IMR-90 (cell line): ENCODE data around the gene PSG2. TPM values are rescaled to one million over a fixed set of nuclear protein-coding genes. Genes with fewer than 3 reads are reported as not detected.
"Not testable (repeated sequence)": the region's sequence is repeated elsewhere in the genome, so short reads cannot be mapped to it uniquely, and the experiment has no call there.

Source experiments
- ATAC-seq: fragments of 200-7000 bp; cut with Tn5 transposase; 2 replicates; pipeline ENCODE4 v1.9.1; 2020; ENCODE audit warnings: low read depth, mild to moderate bottlenecking, moderate library complexity
- BruUV-seq: library from RNA; stranded (reverse); fragments of 400-500 nt; replicated peaks from 2 replicates; lab custom pipeline; 2021; lab: Mats Ljungman, UMichigan
- CTCF ChIA-PET: fragments of 300-600 bp; formaldehyde crosslinking; extraction: SDS; loops from one replicate; lab custom pipeline; 2021; ENCODE audit warnings: antibody characterized with exemption; lab: Yijun Ruan, JAX
- POLR2A ChIA-PET: fragments of 300-600 bp; sonication (Branson Sonifier 250); formaldehyde crosslinking; loops from one replicate; lab custom pipeline; 2022; ENCODE audit warnings: antibody characterized with exemption; ENCODE audit not compliant: unreplicated experiment; lab: Charles Lee
- DNase-seq: peaks from one replicate; pipeline ENCODE4 v3.0.0; 2013
- H2AFZ ChIP-seq: replicated peaks from 2 replicates; pipeline ENCODE3; 2013; ENCODE audit warnings: low read length, mild to moderate bottlenecking; ENCODE audit not compliant: poor library complexity
- H2AK5ac ChIP-seq: 2 replicates; pipeline ENCODE4 v1.6.1; 2013; ENCODE audit warnings: low read depth, low read length, inconsistent platforms
- H2AK9ac ChIP-seq: replicated peaks from 2 replicates; pipeline ENCODE3; 2013; ENCODE audit warnings: mild to moderate bottlenecking, low read depth, low read length, moderate library complexity; ENCODE audit not compliant: poor library complexity
- H2BK120ac ChIP-seq: 2 replicates; pipeline ENCODE4 v1.6.1; 2013; ENCODE audit warnings: low read depth, low read length, inconsistent platforms
- H2BK15ac ChIP-seq: 3 replicates; pipeline ENCODE4 v1.6.1; 2013; ENCODE audit warnings: low read depth, low read length, inconsistent platforms
- H2BK20ac ChIP-seq: 2 replicates; pipeline ENCODE4 v1.6.1; 2013; ENCODE audit warnings: low read depth, mild to moderate bottlenecking, inconsistent platforms, low read length, moderate library complexity
- H2BK5ac ChIP-seq: 2 replicates; pipeline ENCODE4 v1.6.1; 2013; ENCODE audit warnings: mild to moderate bottlenecking, low read depth, low read length, inconsistent platforms; ENCODE audit not compliant: poor library complexity, severe bottlenecking
- H3K14ac ChIP-seq: replicated peaks from 2 replicates; pipeline ENCODE4 v1.6.1; 2013; ENCODE audit warnings: low read depth, low read length, inconsistent platforms
- H3K18ac ChIP-seq: 2 replicates; pipeline ENCODE4 v1.6.1; 2013; ENCODE audit warnings: low read depth, low read length, control low read depth
- H3K23ac ChIP-seq: 2 replicates; pipeline ENCODE4 v1.6.1; 2013; ENCODE audit warnings: low read depth, low read length, inconsistent platforms
- H3K27ac ChIP-seq: 2 replicates; pipeline ENCODE4 v1.5.1; 2013; ENCODE audit warnings: mild to moderate bottlenecking, control low read depth, low read length; ENCODE audit not compliant: insufficient read depth
- H3K27me3 ChIP-seq: 2 replicates; pipeline ENCODE4 v1.6.1; 2013; ENCODE audit warnings: low read length; ENCODE audit not compliant: control insufficient read depth, insufficient read depth
- H3K36me3 ChIP-seq: 2 replicates; pipeline ENCODE4 v1.6.1; 2013; ENCODE audit warnings: low read length, mixed read lengths; ENCODE audit not compliant: control insufficient read depth, insufficient read depth
- H3K4ac ChIP-seq: 2 replicates; pipeline ENCODE4 v1.6.1; 2013; ENCODE audit warnings: low read depth, low read length, inconsistent platforms
- H3K4me1 ChIP-seq: 2 replicates; pipeline ENCODE4 v1.6.1; 2013; ENCODE audit warnings: low read length, mixed read lengths; ENCODE audit not compliant: control insufficient read depth, insufficient read depth
- H3K4me2 ChIP-seq: 2 replicates; pipeline ENCODE4 v1.6.1; 2013; ENCODE audit warnings: low read depth, mild to moderate bottlenecking, control low read depth, low read length, moderate library complexity
- H3K4me3 ChIP-seq: 2 replicates; pipeline ENCODE4 v1.5.1; 2013; ENCODE audit warnings: low read depth, mild to moderate bottlenecking, control low read depth, low read length, moderate library complexity; ENCODE audit not compliant: insufficient read depth
- H3K56ac ChIP-seq: 2 replicates; pipeline ENCODE4 v1.6.1; 2013; ENCODE audit warnings: low read length, inconsistent platforms; ENCODE audit not compliant: insufficient read depth; ENCODE audit errors: extremely low read depth
- H3K79me1 ChIP-seq, 2 experiments: 2 replicates each; pipeline ENCODE4 v1.6.1; 2013; ENCODE audit warnings: low read length in 2 of 2, inconsistent platforms in 1 of 2, low read depth in 1 of 2
- H3K9ac ChIP-seq: 2 replicates; pipeline ENCODE4 v1.6.1; 2013; ENCODE audit warnings: low read depth, low read length, control low read depth
- H3K9me1 ChIP-seq: 2 replicates; pipeline ENCODE4 v1.6.1; 2013; ENCODE audit warnings: low read length, inconsistent platforms; ENCODE audit not compliant: insufficient read depth
- H3K9me3 ChIP-seq: 2 replicates; pipeline ENCODE4 v1.6.1; 2013; ENCODE audit warnings: low read length; ENCODE audit not compliant: control insufficient read depth, insufficient read depth
- H4K20me1 ChIP-seq: 2 replicates; pipeline ENCODE4 v1.6.1; 2013; ENCODE audit warnings: low read length, inconsistent platforms; ENCODE audit not compliant: insufficient read depth
- H4K5ac ChIP-seq: 2 replicates; pipeline ENCODE4 v1.6.1; 2013; ENCODE audit warnings: mild to moderate bottlenecking, low read depth, low read length, control low read depth
- H4K8ac ChIP-seq, 2 experiments: 2 replicates each; pipeline ENCODE4 v1.6.1; 2013; ENCODE audit warnings: low read depth in 2 of 2, low read length in 2 of 2, control low read depth in 1 of 2, inconsistent platforms in 1 of 2
- H4K91ac ChIP-seq: 2 replicates; pipeline ENCODE4 v1.6.1; 2013; ENCODE audit warnings: low read depth, low read length, inconsistent platforms; ENCODE audit not compliant: insufficient read depth
- WGBS, 2 experiments: methylation state at CpG; one replicate each; pipeline versions ENCODE4 v1.1.5 to v1.1.7; 2013; ENCODE audit warnings: missing lambda C conversion rate in 2 of 2; ENCODE audit not compliant: insufficient read length in 1 of 2; ENCODE audit errors: extremely low coverage in 2 of 2; 5-methylcytosine and 5-hydroxymethylcytosine counted together
- dilution Hi-C: fragments of 300-500 bp; cut with HindIII; formaldehyde crosslinking; loops from one replicate; pipeline ENCODE4 v1.14.3; 2018; ENCODE audit warnings: low sequenced_read_pairs; ENCODE audit not compliant: unreplicated experiment
- in situ Hi-C: fragments of 300-500 bp; cut with MboI; formaldehyde crosslinking; loops from 3 replicates; pipeline ENCODE4 v1.14.3; 2019; ENCODE audit warnings: low sequenced_read_pairs, inconsistent platforms, mixed read lengths
- intact Hi-C: fragments of 100-400 bp; cut with micrococcal nuclease; formaldehyde crosslinking; loops from 2 replicates; pipeline ENCODE4 v1.10.0; 2022
- polyA plus RNA-seq, 3 experiments: library from polyadenylated mRNA; depleted of rRNA; stranded (reverse); fragments of >200 nt; gene quantifications; 2 replicates each; pipeline ENCODE4 v1.2.3, GENCODE V29; 2012; ENCODE audit warnings: low replicate concordance in 1 of 3
- total RNA-seq: library from RNA; depleted of rRNA; stranded (reverse); fragments of >200 nt; gene quantifications from 2 replicates; pipeline ENCODE4 v1.2.3, GENCODE V29; 2012

PSG2 gene
- total and polyA plus RNA-seq, 2 of the 4 experiments (the other 2 are of a cell fraction): 0.18 to 0.31 TPM

- H3K56ac ChIP-seq, H2AK9ac ChIP-seq, POLR2A ChIA-PET, H3K9me1 ChIP-seq, H4K20me1 ChIP-seq, in situ Hi-C loops, ATAC-seq, H3K4me2 ChIP-seq, H3K4me1 ChIP-seq, intact Hi-C loops, H3K27ac ChIP-seq, H3K9ac ChIP-seq, H3K23ac ChIP-seq, dilution Hi-C loops, H3K4me3 ChIP-seq, H3K27me3 ChIP-seq, CTCF ChIA-PET, DNase-seq, H3K79me1 ChIP-seq, BruUV-seq, H2AFZ ChIP-seq, H3K36me3 ChIP-seq, H3K9me3 ChIP-seq: not testable (repeated sequence)
- peak within 1 kb of the TSS; percentile 59; the same call in 1 of the 2 replicates for H3K14ac ChIP-seq
- peak within 1 kb of the TSS; percentile 81 for H2BK120ac ChIP-seq
- H2BK15ac ChIP-seq: peak within 1 kb of the TSS; percentile 84; the same call in 2 of the 3 replicates
- peak within 1 kb of the TSS; percentile 93 for H2AK5ac ChIP-seq
- peak within 1 kb of the TSS; percentile 76; the same call in 1 of the 2 replicates for H3K18ac ChIP-seq
- peak within 1 kb of the TSS; percentile 33 for H2BK5ac ChIP-seq
- peak within 1 kb of the TSS; percentile 72 for H2BK20ac ChIP-seq
- H4K5ac ChIP-seq: peak within 1 kb of the TSS; percentile 68; the same call in 1 of the 2 replicates
- H4K8ac ChIP-seq: peak within 1 kb of the TSS; percentile 58 to 72; a peak in 3 of 4 replicates
- peak within 1 kb of the TSS; percentile 72 for H4K91ac ChIP-seq
- H3K4ac ChIP-seq: peak within 1 kb of the TSS; percentile 40
- 75% methylated on average over 2 of the region's 6 CpGs; no CpG with 5 or more reads in 1 of the 2 experiments for WGBS, 2 experiments
Observed at GRCh38 chr19:43026369-43026768, 56.1 kb downstream of the PSG2 start, which contains the start of gene PSG11. TSS of gene PSG11 (minus strand) at chr19:43026469. CDS start at chr19:43026372, 97 bp downstream.
